Measurements from ENCODE around the gene RAB10.

DNA sequence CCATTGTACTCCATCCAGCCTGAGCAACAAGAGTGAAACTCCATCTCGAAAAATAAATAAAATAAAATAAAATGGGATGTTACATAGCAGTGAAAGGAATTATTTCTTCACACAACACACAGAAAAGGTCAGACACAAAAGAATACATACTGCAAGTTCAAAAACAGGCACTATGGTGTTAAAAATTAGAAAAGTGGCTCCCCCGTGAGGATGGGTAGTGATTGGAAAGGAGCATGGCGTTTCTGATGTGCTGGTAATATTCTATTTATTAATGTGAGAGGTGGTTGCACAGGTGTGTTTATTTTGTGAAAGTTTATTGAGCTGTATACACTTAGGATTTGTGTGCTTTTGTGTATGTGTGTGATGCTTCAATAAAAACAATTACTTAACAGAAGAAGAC is 22.9 kb upstream of the RAB10 start:
- TF ChIP-seq, protein P1, sequence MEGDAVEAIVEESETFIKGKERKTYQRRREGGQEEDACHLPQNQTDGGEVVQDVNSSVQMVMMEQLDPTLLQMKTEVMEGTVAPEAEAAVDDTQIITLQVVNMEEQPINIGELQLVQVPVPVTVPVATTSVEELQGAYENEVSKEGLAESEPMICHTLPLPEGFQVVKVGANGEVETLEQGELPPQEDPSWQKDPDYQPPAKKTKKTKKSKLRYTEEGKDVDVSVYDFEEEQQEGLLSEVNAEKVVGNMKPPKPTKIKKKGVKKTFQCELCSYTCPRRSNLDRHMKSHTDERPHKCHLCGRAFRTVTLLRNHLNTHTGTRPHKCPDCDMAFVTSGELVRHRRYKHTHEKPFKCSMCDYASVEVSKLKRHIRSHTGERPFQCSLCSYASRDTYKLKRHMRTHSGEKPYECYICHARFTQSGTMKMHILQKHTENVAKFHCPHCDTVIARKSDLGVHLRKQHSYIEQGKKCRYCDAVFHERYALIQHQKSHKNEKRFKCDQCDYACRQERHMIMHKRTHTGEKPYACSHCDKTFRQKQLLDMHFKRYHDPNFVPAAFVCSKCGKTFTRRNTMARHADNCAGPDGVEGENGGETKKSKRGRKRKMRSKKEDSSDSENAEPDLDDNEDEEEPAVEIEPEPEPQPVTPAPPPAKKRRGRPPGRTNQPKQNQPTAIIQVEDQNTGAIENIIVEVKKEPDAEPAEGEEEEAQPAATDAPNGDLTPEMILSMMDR (IDR thresholded peaks at IDR 0.05; ENCODE audit: borderline replicate concordance, extremely low read depth, low read length, poor library complexity, severe bottlenecking): no peak
- TF ChIP-seq EZH2 (IDR thresholded peaks at IDR 0.05; ENCODE audit: borderline replicate concordance, low read depth, low read length, severe bottlenecking): no peak

All from DND-41 (cell line).